GM21528 (cell line): Measurements from ENCODE around the gene APRT.
"Not testable (repeated sequence)": the region's sequence is repeated elsewhere in the genome, so short reads cannot be mapped to it uniquely, and the experiment has no call there.

Experiments
- ATAC-seq: cut with Tn5 transposase; IDR thresholded peaks from one replicate; pipeline ENCODE4 v1.9.1; 2021; ENCODE audit warnings: mild to moderate bottlenecking, moderate library complexity; ENCODE audit not compliant: unreplicated experiment, low FRiP score

Gene APRT

DNA sequence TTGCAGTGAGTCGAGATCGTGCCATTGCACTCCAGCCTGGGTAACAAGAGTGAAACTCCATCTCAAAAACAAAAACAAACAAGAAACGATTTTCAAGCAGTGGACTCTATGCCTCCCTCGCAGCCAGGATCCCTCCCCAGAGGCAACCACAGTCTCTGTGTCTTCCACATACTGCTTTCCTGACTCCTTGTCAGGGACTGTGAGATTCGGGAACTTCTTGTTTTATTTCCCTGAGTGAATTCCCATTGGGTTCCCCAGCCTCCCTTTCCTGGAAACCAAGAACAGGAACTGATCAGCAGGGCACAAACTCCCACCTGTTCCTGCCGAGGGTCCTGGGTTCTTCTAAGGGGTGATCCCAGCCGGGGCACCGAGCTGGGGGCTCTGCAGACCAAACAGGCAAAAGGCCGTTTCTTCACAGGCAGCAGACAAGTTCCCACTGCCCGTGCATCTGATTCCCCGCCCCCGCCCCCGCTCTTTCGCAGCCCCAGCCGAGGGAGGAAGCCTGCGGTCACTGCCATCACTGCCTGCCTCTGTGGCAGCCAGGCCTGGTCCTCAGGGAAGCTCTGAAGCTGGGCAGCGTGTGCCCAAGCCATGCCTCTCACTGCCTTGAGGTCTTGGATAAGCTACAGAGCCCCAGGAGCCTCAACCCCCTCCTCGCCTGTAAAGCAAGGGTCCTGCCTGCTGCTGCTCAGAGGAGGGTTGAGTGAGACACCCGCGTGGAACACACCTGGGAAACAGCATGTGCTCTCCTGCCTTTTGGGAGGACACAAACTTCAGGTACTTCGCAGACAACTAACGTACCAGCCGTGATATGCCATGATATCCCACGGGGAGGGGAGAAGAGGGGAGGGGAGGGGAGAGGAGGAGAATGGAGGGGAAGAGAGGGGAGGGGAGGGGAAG lies 21.2 kb downstream of the APRT start:
- no peak for ATAC-seq

- ATAC-seq = no peak
Measured at GRCh38 chr16:88789594-88789993, 22.1 kb downstream of the APRT start.

DNA sequence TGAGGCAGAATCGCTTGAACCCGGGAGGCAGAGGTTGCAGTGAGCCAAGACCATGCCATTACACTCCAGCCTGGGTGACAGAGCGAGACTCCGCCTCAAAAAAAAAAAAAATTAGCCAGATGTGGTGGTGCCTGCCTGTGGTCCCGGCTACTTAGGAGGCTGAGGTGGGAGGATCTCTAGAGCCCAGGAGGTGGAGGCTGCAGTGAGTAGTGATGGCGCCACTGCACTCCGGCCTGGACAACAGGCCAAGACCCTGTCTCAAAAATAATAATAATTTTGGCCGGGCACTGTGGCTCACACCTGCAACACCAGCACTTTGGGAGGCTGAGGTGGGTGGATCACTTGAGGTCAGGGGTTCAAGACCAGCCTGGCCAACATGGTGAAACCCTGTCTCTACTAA lies 23.0 kb downstream of the APRT start:
- not testable (repeated sequence) for ATAC-seq

DNA sequence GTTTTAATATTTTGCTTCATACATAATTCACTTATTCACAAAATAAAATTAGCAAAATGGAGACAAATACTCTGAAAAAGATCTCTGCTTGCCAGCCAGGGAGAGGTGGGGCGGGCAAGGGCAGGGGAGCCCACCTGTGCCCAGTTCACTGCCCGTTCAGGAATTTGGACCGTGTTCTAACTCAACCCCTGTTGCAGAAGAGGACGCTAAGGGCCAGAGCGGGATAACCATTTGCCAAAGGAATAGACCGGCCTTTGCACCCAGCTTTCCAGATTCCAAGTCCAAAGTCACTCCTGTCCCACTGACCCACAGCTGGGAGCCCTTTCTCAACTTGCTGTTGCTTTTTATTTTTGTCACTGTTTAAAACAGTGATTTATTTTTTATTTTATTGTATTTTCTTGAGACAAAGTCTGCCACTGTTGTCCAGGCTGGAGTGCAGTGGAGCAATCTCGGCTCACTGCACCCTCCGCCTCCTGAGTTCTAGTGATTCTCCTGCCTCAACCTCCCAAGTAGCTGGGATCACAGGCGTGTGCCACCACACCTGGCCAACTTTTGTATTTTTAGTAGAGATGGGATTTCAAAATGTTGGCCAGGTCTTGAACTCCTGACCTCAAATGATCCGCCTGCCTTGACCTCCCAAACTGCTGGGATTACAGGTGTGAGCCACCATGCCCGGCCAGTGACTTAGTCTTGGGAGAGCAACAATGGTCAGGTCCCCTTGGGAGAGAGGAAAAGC lies 24.0 kb downstream of the APRT start:
- ATAC-seq = no peak

DNA sequence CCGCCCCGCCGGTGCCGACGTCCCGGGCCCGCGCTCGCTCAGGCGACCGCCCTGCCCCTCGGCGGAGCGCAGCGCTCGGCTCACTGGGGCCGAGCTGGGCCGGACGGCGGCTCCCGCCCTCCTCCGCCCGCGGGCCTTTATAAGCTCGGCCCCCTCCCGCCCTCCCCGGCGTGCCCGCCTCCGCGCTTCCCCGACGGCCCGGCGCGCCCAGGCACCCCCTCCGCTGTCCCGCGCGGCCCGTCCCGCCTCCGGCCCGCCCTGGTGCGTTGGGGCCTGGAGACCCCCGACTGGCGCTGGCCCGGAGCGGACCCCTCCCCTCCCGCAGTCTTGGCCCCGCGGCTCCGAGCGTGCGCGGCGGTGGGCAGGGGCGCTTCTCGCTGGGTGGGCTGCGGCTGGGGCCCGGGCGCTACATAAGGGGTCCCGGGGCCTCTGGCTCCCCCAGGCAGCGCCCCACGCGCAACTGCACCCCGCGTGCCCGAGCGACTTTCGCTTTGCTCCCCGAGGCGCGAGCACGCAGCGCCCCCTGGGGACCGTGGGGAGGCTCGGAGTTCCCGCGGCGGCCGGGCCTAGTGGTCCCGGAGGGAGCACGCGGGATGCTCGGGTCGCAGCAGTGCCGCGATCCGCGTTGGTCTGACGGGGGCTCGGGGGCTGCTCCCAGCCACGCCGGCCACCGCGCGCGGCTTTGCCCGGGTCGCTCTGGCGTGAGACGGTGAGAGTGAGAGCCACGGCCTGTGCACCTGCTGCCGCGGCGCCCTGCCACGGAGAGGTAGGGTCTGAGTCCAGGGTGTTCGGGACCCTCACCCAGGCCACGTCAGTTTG lies 26.4 kb downstream of the APRT start, which contains the start of gene PIEZO1:
PIEZO1 (minus strand) TSS at position 115 of the 819 bp plus-strand sequence. CDS start 256 bp downstream, outside the sequence.
- ATAC-seq = no peak

- no peak for ATAC-seq
Measured at GRCh38 chr16:88784856-88785105, 26.9 kb downstream of the APRT start.

- ATAC-seq = no peak
Measured at GRCh38 chr16:88784074-88784855, 27.5 kb downstream of the APRT start.

- no peak for ATAC-seq
Measured at GRCh38 chr16:88783391-88784073, 28.2 kb downstream of the APRT start.

- no peak for ATAC-seq
Measured at GRCh38 chr16:88782454-88783390, 29.0 kb downstream of the APRT start.

DNA sequence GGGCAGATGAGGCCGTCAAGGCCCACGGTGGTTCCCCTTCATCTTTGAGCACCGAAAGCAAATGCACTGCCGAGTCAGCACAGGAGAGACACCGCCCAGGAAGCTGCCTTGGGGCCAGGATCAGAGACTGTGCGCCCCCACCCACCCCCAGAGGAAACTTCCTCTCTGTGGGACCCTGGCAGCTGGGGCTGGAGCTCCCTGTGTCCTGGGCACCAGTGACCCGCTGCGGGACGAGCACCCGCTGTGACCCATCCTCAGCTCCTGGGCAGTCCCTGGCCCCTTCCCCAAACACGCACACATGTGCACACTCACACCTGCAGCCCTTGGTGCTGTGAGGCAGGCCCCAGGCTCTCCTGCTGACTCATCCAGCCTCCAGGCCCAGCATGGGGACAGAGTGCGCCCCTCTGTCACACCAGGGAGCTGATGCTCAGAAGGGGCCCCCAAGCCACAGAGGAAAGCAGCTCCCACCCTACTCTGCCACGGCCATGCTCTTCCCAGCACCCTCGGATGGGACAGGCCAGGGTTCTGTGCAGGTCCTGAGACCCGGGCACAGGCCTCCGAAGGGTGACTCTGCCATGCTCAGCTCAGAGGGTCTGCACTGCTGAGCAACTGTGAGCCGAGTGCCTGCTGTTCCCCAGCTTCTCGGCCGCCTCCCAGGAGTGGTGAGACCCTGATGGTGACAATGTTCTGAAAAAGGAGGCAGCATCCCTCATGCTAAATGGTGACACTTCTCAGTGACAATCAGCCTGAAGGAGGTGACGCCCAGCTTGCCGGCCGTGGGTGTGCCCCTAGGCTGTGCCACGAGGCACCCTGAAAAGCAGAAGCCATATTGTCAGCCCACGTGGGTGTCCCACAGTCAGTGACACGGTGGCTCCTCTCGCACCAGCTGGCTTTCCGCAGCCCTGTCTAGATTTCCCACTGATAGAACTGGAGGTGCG lies 30.3 kb downstream of the APRT start:
- ATAC-seq = no peak

GRCh38 chr16:88780142-88781062 lies 31.3 kb downstream of the APRT start:
- no peak for ATAC-seq

GRCh38 chr16:88779406-88780141 lies 32.2 kb downstream of the APRT start:
- no peak for ATAC-seq

DNA sequence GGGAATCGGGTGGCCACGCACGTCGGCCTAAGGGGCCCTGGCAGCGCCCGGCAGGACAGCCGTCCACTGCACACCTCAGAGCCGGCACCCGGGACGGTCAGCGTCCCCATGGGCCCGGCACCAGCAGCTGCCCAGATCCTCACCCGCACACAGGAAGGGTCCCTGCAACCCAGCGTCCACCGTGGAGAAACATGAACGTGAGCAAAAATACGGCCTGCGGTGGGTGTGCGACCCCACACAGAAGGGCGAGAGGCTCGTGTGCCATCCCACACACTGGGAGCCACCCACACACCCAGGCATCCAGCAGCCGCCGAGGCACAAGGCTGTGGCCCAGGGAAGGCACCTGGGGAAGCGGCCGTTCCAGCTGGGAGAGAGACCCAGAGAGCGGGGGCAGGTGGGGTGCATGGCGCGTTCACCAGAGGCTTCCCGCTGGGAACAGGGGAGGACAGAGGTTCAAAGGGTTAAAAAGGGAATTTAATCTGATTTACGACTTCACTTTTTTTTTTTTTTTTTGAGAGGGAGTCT lies 33.1 kb downstream of the APRT start:
- ATAC-seq = no peak

GRCh38 chr16:88778271-88778525 lies 33.5 kb downstream of the APRT start:
- no peak for ATAC-seq

- ATAC-seq = no peak
Measured at GRCh38 chr16:88777471-88778270, 34.1 kb downstream of the APRT start.
